Neural progenitor cell (in vitro differentiated cells): ENCODE data around the gene DPH3.

ENCODE experiments used
- EZH2 ChIP-seq: fragments of 200-600 bp; sonication (generic); IDR thresholded peaks from 2 replicates; pipeline ENCODE4 v1.6.1; 2017; ENCODE audit warnings: antibody characterized with exemption, mild to moderate bottlenecking, moderate library complexity
- EZH2phosphoT487 ChIP-seq: fragments of 200-600 bp; sonication (generic); IDR thresholded peaks from 2 replicates; pipeline ENCODE4 v1.6.1; 2017; ENCODE audit warnings: antibody characterized with exemption
- TF ChIP-seq, protein P1 (sequence below): fragments of 200-600 bp; sonication (generic); IDR thresholded peaks from 2 replicates; pipeline ENCODE4 v1.5.1; 2017; ENCODE audit warnings: antibody characterized with exemption, mild to moderate bottlenecking

DNA sequence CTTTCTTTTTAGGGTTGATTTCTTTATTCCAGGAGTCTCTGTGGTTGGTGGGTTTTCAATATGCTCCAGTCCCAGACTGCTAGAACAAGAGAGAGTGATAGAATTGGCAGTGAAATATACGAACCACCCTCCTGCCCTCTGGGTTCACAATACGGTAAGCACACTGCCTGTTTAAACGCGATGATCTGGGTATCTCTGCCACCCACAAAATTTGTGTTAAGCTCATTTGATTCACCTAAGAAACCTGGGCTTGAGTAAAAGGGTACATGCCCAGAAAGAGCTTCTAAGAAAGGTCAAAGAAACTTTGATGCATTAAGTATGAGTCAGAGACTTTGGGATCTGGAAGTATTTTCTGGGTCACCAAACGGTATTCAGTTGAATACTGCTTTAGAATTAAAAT, 30.1 kb upstream of the DPH3 start:
- TF ChIP-seq, protein P1, sequence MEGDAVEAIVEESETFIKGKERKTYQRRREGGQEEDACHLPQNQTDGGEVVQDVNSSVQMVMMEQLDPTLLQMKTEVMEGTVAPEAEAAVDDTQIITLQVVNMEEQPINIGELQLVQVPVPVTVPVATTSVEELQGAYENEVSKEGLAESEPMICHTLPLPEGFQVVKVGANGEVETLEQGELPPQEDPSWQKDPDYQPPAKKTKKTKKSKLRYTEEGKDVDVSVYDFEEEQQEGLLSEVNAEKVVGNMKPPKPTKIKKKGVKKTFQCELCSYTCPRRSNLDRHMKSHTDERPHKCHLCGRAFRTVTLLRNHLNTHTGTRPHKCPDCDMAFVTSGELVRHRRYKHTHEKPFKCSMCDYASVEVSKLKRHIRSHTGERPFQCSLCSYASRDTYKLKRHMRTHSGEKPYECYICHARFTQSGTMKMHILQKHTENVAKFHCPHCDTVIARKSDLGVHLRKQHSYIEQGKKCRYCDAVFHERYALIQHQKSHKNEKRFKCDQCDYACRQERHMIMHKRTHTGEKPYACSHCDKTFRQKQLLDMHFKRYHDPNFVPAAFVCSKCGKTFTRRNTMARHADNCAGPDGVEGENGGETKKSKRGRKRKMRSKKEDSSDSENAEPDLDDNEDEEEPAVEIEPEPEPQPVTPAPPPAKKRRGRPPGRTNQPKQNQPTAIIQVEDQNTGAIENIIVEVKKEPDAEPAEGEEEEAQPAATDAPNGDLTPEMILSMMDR = no peak
- TF ChIP-seq EZH2 (no peak), EZH2phosphoT487 (no peak)
